GM23248 (cell line): ENCODE results near the gene DKC1.

ENCODE experiments used
- EZH2 ChIP-seq: fragments of 200-600 bp; sonication (generic); IDR thresholded peaks from 2 replicates; pipeline ENCODE4 v1.6.1; 2018; ENCODE audit warnings: antibody characterized with exemption, mild to moderate bottlenecking; ENCODE audit not compliant: insufficient read depth, poor library complexity, severe bottlenecking
- EZH2phosphoT487 ChIP-seq: fragments of 200-600 bp; sonication (generic); IDR thresholded peaks from 2 replicates; pipeline ENCODE4 v1.6.1; 2018; ENCODE audit warnings: antibody characterized with exemption, moderate library complexity, mild to moderate bottlenecking, low read depth; ENCODE audit not compliant: insufficient read depth

DNA sequence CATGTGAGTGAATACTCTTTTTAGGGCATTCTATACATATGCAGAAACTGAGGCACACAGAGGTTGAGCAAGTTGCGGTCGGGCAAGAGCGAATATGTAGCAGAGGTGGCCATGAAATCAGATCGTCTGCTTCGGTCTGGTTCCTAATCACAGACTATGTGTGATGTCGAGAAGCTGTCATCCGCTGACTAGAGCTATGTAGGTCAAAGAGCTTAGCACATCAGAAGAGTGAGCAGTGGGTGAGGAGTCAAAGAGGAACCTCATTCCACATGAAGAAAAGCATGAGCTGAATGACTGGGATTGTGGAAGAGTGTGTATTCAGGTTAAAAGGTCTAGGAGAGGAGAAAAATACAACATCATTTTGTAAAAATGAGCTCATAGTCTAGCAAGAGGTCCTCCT, 30.8 kb upstream of the DKC1 start:
- TF ChIP-seq EZH2 (no peak), EZH2phosphoT487 (no peak)
